Measurements from ENCODE around the gene CCBE1. TPM values are rescaled to one million over a fixed set of nuclear protein-coding genes. Genes with fewer than 3 reads are reported as not detected.

Gene CCBE1
- total and polyA plus RNA-seq, 9 of the 15 experiments (the other 6 are each of a cell fraction or from before 2014, with no cell fraction given): 0.20 TPM; not detected in 8

GRCh38 chr18:59502274-59503175 is 194.7 kb downstream of the CCBE1 start:
- Histone ChIP-seq H3K9ac (ENCODE audit: insufficient read depth in 1 of 2, low read depth in 2 of 2, low read length in 2 of 2) (no peak overlapping the region), H4K20me1 (replicated peaks; ENCODE audit: control insufficient read depth, insufficient read depth, low read length) (no peaks in the 10 kb centered on the region), H3K27me3 (ENCODE audit: control insufficient read depth in 2 of 2, insufficient read depth in 2 of 2, low read length in 2 of 2) (peaks cover 0 to 12% of the 10 kb centered on the region in 2 experiments; a peak in 2 of 5 replicates), H2AFZ (ENCODE audit: low read depth, low read length) (no peak overlapping the region), H3K27ac (ENCODE audit: extremely low read depth, low read depth, low read length) (no peak overlapping the region), H3K9me3 (replicated peaks; ENCODE audit: control insufficient read depth, insufficient read depth, low read depth, low read length) (no peaks in the 10 kb centered on the region), H3K79me2 (ENCODE audit: control insufficient read depth, insufficient read depth, low read length) (no peaks in the 10 kb centered on the region), H3K4me1 (replicated peaks in 1 of 2; ENCODE audit: control insufficient read depth in 2 of 2, insufficient read depth in 2 of 2, low read length in 2 of 2) (no peaks in the 10 kb centered on the region), H3K4me2 (ENCODE audit: insufficient read depth, low read length) (no peak overlapping the region), H3K36me3 (ENCODE audit: control insufficient read depth, insufficient read depth, low read length) (no peaks in the 10 kb centered on the region), H3K9me1 (ENCODE audit: control insufficient read depth, insufficient read depth, low read length) (no peaks in the 10 kb centered on the region), H3K4me3 (no peak overlapping the region)
- 1% methylated on average over 10 of the region's 12 CpGs for WGBS (ENCODE audit: insufficient coverage, low coverage, missing lambda C conversion rate)
- in situ Hi-C loops (cut with MboI): no loop called here
- intact Hi-C loops (cut with micrococcal nuclease): no loop called here
- no peak for ATAC-seq
- CTCF ChIA-PET (ENCODE audit: low intra/inter-chr PET ratio): no interaction called here
- no peak for DNase-seq (ENCODE audit: extremely low read depth in 1 of 4, low spot score in 3 of 4)
- no peak for TF ChIP-seq L3MBTL2 (IDR thresholded peaks at IDR 0.05)
- no peak for TF ChIP-seq MCM7 (IDR thresholded peaks at IDR 0.05)
- TF ChIP-seq, protein P1, sequence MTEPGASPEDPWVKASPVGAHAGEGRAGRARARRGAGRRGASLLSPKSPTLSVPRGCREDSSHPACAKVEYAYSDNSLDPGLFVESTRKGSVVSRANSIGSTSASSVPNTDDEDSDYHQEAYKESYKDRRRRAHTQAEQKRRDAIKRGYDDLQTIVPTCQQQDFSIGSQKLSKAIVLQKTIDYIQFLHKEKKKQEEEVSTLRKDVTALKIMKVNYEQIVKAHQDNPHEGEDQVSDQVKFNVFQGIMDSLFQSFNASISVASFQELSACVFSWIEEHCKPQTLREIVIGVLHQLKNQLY (CRISPR knock-in tag; conservative IDR thresholded peaks at IDR 0.05): no peak
- no peak for TF ChIP-seq REST (IDR thresholded peaks at IDR 0.05; ENCODE audit: borderline replicate concordance)
- no peak for TF ChIP-seq REST (CRISPR knock-in tag; IDR thresholded peaks at IDR 0.05; ENCODE audit: low read depth)
- POLR2A ChIA-PET: interaction anchor here (1.0 kb wide), 1 partner anchor 16 kb away, joined by 3 read pairs; no protein-coding TSS in a partner anchor
- no TSS peak for BruUV-seq (replicated peaks)
- no peak for FAIRE-seq
